Cardiac muscle cell (in vitro differentiated cells and primary cell): ENCODE results near the gene SH3RF3. TPM values are rescaled to one million over a fixed set of nuclear protein-coding genes. Genes with fewer than 3 reads are reported as not detected.

Source experiments
- DNase-seq, 2 donors: peaks; one replicate each; pipeline versions ENCODE4 v3.0.0 to v3.0.0-alpha.2; 2010 to 2017; ENCODE audit warnings: low read depth in 1 of 2, low spot score in 1 of 2
- H3K27ac ChIP-seq: fragments of 200-600 bp; sonication (generic); 2 replicates; pipeline ENCODE4 v1.5.1; 2016
- H3K27me3 ChIP-seq: fragments of 200-600 bp; sonication (generic); 2 replicates; pipeline ENCODE4 v1.6.0; 2016; ENCODE audit warnings: control low read depth
- H3K36me3 ChIP-seq: fragments of 200-600 bp; sonication (generic); 2 replicates; pipeline ENCODE4 v1.5.1; 2016; ENCODE audit warnings: control low read depth
- H3K4me1 ChIP-seq: fragments of 200-600 bp; sonication (generic); 2 replicates; pipeline ENCODE4 v1.8.1; 2017; ENCODE audit warnings: low read depth, mild to moderate bottlenecking, mixed run types
- H3K4me3 ChIP-seq: fragments of 200-600 bp; sonication (generic); 2 replicates; pipeline ENCODE4 v1.5.1; 2016; ENCODE audit warnings: mild to moderate bottlenecking
- H3K9me3 ChIP-seq: fragments of 200-600 bp; sonication (generic); 2 replicates; pipeline ENCODE4 v1.5.1; 2017; ENCODE audit warnings: low read depth, mild to moderate bottlenecking, control low read depth
- polyA plus RNA-seq: library from polyadenylated mRNA; unstranded; fragments of >200 nt; fragmentation: Nextera tagmentation; extraction: Ambion mirVana; gene quantifications from 2 replicates; pipeline ENCODE4 v1.2.1, GENCODE V29; 2016
- total RNA-seq: library from RNA; depleted of rRNA; stranded (reverse); fragments of >200 nt; gene quantifications from 2 replicates; pipeline ENCODE4 v1.2.3, GENCODE V29; 2016
- TF ChIP-seq, protein P1 (sequence below): IDR thresholded peaks from 2 replicates; pipeline ENCODE4 v1.5.1; 2012; ENCODE audit warnings: low read depth, mild to moderate bottlenecking, low read length

The SH3RF3 gene
- total and polyA plus RNA-seq, 2 experiments from 2014 or later, result 1.2 to 1.7 TPM

- no peak for DNase-seq
- no peaks in the 10 kb centered on the region for H3K36me3 ChIP-seq
- H3K27me3 ChIP-seq, result no peaks in the 10 kb centered on the region
- H3K9me3 ChIP-seq, result no peaks in the 10 kb centered on the region
- peaks cover 8% of the 10 kb centered on the region for H3K4me1 ChIP-seq
- no peak overlapping the region for H3K27ac ChIP-seq
- TF ChIP-seq, protein P1, sequence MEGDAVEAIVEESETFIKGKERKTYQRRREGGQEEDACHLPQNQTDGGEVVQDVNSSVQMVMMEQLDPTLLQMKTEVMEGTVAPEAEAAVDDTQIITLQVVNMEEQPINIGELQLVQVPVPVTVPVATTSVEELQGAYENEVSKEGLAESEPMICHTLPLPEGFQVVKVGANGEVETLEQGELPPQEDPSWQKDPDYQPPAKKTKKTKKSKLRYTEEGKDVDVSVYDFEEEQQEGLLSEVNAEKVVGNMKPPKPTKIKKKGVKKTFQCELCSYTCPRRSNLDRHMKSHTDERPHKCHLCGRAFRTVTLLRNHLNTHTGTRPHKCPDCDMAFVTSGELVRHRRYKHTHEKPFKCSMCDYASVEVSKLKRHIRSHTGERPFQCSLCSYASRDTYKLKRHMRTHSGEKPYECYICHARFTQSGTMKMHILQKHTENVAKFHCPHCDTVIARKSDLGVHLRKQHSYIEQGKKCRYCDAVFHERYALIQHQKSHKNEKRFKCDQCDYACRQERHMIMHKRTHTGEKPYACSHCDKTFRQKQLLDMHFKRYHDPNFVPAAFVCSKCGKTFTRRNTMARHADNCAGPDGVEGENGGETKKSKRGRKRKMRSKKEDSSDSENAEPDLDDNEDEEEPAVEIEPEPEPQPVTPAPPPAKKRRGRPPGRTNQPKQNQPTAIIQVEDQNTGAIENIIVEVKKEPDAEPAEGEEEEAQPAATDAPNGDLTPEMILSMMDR, result no peak
- H3K4me3 ChIP-seq, result no peak overlapping the region
Measured at GRCh38 chr2:109549016-109549590, 420.1 kb downstream of the SH3RF3 start.

Other genes with a start within 250 kb of the SH3RF3 start
- gene EDAR, start 140.0 kb upstream of the SH3RF3 start, total RNA-seq, result not detected in 2 replicates
- not detected in 2 replicates for gene EDAR, start 140.0 kb upstream of the SH3RF3 start, polyA plus RNA-seq